Renal cortical epithelial cell (primary cell): ENCODE data around the gene ZNF524. TPM values are rescaled to one million over a fixed set of nuclear protein-coding genes. Genes with fewer than 3 reads are reported as not detected.

Source experiments
- total RNA-seq: library from RNA; depleted of rRNA; stranded (reverse); fragments of >200 nt; gene quantifications from 2 replicates; pipeline ENCODE4 v1.2.3, GENCODE V29; 2014

Gene ZNF524
- total RNA-seq, 1 donor from 2014 or later = 9.3 TPM

Other genes starting within 250 kb of the ZNF524 start
- 0.25 TPM in 1 of 2 replicates, not detected in the other for gene COX6B2, start 245.6 kb upstream of the ZNF524 start, total RNA-seq
- gene GARIN5B, start 237.0 kb upstream of the ZNF524 start, total RNA-seq = not detected in 2 replicates
- gene IL11, start 229.8 kb upstream of the ZNF524 start, total RNA-seq = 3.7 and 38.4 TPM in 2 replicates
- gene TMEM190, start 223.5 kb upstream of the ZNF524 start, total RNA-seq = not detected in 2 replicates
- 3.4 and 13.7 TPM in 2 replicates for gene TMEM238, start 216.0 kb upstream of the ZNF524 start, total RNA-seq
- gene RPL28, start 214.4 kb upstream of the ZNF524 start, total RNA-seq = 177 and 303 TPM in 2 replicates
- 13.6 and 45.3 TPM in 2 replicates for gene UBE2S, start 192.5 kb upstream of the ZNF524 start, total RNA-seq
- gene SHISA7, start 157.0 kb upstream of the ZNF524 start, total RNA-seq = not detected in 2 replicates
- gene ISOC2, start 138.6 kb upstream of the ZNF524 start, total RNA-seq = 64.3 and 69.8 TPM in 2 replicates
- not detected in 2 replicates for gene C19orf85, start 135.5 kb upstream of the ZNF524 start, total RNA-seq
- 3.5 and 6.0 TPM in 2 replicates for gene ZNF628, start 123.7 kb upstream of the ZNF524 start, total RNA-seq
- 21.2 and 39.4 TPM in 2 replicates for gene NAT14, start 115.1 kb upstream of the ZNF524 start, total RNA-seq
- gene SSC5D, start 111.9 kb upstream of the ZNF524 start, total RNA-seq = 5.0 and 69.4 TPM in 2 replicates
- gene SBK2, start 63.2 kb upstream of the ZNF524 start, total RNA-seq = 2.1 TPM in 1 of 2 replicates, not detected in the other
- not detected in 2 replicates for gene SBK3, start 54.7 kb upstream of the ZNF524 start, total RNA-seq
- gene ZNF579, start 19.4 kb upstream of the ZNF524 start, total RNA-seq = 3.1 and 12.4 TPM in 2 replicates
- 4.2 and 7.4 TPM in 2 replicates for gene FIZ1, start 771 bp upstream of the ZNF524 start, total RNA-seq
- 1.0 and 5.8 TPM in 2 replicates for gene ZNF865, start 5.4 kb downstream of the ZNF524 start, total RNA-seq
- gene ZNF784, start 24.3 kb downstream of the ZNF524 start, total RNA-seq = 3.5 and 7.0 TPM in 2 replicates
- 0.52 and 5.8 TPM in 2 replicates for gene ZNF580, start 40.7 kb downstream of the ZNF524 start, total RNA-seq
- 17.3 and 22.1 TPM in 2 replicates for gene ZNF581, start 43.4 kb downstream of the ZNF524 start, total RNA-seq
- 3.0 and 13.4 TPM in 2 replicates for gene CCDC106, start 47.9 kb downstream of the ZNF524 start, total RNA-seq
- gene U2AF2, start 54.7 kb downstream of the ZNF524 start, total RNA-seq = 69.6 and 140 TPM in 2 replicates
- 42.4 and 248 TPM in 2 replicates for gene EPN1, start 74.9 kb downstream of the ZNF524 start, total RNA-seq
- gene NLRP9, start 138.1 kb downstream of the ZNF524 start, total RNA-seq = not detected in 2 replicates
- gene RFPL4A, start 158.8 kb downstream of the ZNF524 start, total RNA-seq = not detected in 2 replicates
- gene RFPL4AL1, start 168.8 kb downstream of the ZNF524 start, total RNA-seq = 0.87 TPM in 1 of 2 replicates, not detected in the other
- not detected in 2 replicates for gene NLRP11, start 231.7 kb downstream of the ZNF524 start, total RNA-seq
- not detected in 2 replicates for gene NLRP4, start 236.3 kb downstream of the ZNF524 start, total RNA-seq